NCI-H1694 treated with DMSO at 0.1 percent for 48 hours (cell line): ENCODE results near the gene RIC8A.

Experiments
- DNase-seq: peaks from one replicate; lab custom pipeline; 2025; lab: John Stamatoyannopoulos, UW

Gene RIC8A

DNA sequence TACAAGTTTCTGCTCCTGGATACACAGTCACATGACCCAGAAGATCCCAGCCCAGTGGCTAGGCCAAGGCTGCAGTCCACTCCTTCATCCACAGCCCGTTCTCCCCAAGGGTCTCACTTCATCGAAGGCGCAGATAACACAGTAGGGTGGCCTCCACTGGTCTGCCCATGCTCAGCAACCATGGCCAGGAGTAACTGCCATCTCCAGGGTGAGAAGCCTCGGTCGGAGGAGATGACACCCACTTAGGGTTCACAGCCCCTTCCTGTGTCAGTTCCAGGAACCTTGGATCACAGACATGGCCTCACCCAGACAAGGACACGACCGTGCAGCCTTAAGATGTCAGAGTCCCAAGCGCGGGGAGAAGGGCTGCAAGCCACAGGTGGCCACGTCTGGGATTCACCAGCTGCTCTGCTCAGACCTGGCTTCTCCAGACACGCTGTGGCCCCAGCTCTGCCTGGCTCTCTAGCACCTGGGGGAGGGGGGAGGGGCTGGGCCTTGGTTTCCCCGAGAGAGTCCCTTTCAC lies 2.9 kb upstream of the RIC8A start:
- DNase-seq = no peak

DNA sequence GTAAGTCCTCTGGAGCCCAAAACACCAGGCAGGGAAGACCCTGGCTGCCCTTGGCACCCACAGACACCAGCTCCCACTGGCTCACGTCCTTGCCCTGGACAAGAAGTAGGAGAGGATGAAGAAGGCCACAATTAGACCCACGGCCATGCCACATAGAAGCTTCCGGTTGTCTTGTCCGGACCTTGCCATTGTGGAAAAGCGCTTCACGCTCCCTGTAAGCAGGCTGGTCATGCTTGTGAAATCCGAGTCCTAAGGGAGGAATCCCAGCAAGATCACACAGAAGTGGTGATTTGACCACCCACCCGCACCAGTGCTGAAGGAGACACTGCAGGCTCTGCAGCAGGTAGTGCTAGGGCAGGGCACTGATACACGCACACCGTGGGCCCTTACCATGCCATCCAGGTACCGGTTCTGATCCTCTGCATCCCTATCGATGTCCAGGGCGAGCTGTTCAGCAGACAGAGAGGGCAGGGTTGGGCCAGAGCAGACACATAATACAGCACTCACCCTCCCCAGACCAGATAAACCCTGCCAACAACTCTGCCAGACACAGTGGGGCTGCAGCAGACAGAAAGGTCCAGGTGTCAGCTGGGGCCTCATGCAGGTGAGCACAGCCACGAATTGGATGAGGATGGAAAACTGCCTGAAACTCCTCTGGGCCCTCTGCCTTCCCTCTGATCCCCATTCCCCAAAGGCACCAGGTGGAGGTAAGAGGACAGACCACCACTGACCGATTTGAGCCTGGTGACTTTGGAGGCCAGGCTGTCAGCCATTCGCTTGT lies 2.1 kb upstream of the RIC8A start:
- DNase-seq = no peak

DNA sequence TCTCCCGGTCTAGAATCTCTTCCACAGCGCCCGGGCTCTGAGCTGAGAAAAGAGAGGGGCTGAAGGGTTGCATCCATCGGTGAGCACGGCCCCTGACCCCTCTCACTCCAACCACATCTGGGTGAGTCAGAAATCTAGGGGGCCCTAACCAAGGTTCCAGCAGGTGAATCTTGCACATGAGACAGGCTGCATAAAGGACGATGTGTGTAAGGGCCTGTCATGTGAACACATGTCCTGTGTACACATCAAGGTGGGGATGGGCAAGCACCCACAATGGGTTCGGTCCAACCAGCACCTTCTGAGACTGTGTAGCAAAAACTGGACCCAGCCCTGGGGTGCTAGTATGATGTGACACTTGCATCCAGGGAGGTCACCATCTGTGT lies 1.5 kb upstream of the RIC8A start:
- DNase-seq = no peak

DNA sequence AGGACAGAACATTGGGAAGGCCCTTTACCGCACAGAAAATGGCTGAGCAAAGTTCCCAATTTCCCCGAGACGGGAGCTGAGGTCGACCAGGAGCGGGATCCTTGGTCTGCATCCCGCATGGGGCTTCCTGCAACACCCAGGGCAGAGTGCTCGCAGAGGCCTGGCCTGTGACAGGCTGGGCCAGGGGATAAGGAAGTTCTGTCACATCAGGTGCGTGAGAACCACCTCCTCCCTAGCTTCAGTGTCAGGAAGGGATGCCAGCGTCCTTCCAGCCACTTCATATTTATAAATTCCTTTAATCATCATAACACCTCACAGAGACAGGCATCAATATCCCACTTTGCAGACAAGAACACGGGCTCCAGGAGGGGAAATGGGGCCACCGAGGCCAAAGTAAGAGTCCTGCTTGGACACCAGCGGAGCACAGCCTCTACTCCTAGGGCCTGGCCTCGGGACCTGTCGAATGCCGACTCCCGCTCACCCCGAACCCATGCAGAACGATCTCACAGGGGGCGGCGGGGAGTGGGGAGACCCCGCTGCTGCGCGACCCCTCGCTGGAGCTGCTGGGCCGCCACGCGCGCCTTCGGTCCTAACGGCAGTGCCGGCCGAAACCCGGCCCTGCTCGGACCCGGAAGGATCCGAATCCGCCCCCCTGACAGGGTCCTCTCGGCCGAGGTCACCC lies 841 bp upstream of the RIC8A start:
- no peak for DNase-seq

DNA sequence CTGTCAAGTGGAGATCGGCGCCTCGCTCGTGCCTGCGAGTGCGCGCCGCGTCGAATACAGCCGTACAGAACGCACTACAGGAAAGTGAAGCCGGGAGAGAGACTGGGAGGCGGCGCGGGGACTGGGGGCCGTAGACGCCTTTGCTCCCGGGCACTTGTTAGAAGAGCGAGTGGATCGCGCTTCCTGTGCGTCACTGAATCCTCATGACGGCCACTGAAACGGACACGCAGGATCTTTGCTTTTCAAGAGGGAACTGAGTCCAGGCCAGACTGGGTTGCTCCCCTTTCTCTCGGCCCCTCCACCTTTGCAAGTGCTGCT lies 314 bp downstream of the RIC8A start:
- no peak for DNase-seq

DNA sequence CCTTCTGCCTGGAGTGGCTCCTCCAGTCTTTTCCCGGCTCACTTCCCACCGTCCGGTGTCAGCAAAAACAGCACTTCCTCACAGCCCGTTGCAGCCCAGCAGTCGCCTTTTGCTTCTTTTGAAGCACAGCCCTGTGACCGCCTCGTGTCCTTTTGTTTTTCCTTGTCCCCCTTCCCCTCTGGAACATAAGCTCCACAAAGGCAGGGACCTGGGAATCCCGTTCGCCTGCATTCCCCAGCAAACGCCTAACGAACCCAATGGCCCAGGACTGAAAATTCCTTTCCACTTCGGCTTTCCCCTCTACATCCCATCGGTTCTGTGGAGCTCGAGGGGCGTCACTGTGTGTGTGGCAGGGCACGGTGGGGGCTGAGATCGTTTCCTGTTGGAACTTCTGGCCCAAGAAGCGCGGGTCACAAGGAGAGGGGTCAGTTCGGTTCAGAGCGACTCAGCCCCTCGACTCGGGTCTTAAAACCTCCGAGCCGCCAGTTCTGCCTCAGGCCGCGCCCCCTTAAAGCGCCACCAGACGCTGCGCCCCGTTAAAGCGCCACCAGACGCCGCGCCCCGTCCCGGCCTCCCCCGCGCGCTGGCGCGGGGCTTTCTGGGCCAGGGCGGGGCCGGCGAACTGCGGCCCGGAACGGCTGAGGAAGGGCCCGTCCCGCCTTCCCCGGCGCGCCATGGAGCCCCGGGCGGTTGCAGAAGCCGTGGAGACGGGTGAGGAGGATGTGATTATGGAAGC lies 841 bp downstream of the RIC8A start:
- peak; percentile 1 for DNase-seq

DNA sequence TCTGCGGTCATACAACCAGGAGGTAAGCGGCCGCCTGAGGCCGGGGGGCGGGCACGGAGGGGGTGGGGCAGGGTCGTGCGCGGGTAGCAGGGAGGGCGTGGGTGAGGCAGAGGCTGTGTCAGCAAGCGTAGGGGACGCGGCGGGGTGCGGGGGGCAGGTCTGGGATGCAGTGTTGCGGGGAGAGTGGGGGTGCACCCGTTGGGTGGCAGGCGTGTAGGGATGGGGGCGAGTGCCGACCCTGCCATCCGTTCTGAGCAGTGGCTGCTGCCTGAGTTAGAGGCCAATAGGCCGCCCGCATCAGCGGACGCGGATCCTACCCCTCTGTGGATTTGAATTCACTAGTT lies 1.4 kb downstream of the RIC8A start:
- no peak for DNase-seq

DNA sequence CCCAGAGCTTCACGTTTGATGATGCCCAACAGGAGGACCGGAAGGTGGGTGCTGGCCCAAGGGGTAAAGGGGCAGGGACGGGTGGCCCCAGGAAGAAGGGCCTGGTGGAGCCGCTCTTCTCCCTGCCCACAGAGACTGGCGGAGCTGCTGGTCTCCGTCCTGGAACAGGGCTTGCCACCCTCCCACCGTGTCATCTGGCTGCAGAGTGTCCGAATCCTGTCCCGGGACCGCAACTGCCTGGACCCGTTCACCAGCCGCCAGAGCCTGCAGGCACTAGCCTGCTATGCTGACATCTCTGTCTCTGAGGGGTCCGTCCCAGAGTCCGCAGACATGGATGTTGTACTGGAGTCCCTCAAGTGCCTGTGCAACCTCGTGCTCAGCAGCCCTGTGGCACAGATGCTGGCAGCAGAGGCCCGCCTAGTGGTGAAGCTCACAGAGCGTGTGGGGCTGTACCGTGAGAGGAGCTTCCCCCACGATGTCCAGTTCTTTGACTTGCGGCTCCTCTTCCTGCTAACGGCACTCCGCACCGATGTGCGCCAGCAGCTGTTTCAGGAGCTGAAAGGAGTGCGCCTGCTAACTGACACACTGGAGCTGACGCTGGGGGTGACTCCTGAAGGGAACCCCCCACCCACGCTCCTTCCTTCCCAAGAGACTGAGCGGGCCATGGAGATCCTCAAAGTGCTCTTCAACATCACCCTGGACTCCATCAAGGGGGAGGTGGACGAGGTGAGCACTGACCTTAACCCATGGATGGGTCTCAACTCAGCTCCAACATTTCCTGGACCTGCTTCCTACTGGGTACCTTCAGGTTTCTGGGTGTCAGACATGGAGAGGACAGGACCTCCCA lies 2.0 kb downstream of the RIC8A start:
- no peak for DNase-seq

DNA sequence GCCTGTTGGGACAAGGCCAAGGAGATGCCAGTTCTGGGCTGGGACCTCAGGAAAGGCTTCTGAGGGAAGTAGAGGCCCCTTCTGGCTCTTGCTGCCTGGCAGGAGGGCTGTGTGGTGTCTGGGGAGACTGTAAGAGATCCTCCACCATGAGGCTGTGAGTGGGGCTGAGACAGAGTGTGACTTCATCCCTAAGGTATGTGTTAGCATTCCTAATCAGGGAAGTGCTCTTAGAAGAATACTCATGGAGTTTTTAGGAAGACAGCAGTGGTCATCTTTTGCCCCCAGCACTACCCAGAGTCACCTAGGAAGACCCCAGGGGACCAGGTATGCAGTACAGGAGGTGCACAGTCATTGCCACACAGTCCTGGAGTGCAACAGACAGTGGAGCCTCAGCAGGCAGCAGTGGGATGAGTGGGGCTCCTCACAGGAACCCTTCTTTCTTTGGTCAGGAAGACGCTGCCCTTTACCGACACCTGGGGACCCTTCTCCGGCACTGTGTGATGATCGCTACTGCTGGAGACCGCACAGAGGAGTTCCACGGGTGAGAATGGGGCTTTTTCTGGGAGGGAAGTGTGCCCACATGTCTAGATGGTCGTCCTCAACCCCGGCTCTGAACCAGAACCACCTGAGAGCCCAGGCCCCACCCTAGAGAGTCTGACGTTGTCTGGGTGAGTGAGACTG lies 2.8 kb downstream of the RIC8A start:
- no peak for DNase-seq

DNA sequence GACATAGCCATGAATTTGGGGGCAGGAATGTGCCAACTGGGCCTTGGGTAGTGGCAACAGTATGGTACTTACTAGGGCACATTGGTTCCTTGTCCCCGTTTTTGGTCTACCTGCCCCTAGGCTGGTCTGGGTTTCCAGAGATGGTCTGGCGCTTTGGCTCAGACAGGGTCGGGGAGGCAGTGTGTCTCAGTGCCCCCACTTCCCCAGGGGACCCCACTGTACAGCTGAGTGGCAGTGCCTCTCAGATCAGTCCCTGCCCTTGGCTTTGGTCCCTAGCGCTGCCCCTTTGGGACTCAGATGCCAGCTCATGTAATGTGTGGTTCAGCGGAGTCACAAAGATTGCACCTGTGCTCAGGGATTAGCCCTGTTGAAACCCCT lies 3.3 kb downstream of the RIC8A start:
- no peak for DNase-seq

DNA sequence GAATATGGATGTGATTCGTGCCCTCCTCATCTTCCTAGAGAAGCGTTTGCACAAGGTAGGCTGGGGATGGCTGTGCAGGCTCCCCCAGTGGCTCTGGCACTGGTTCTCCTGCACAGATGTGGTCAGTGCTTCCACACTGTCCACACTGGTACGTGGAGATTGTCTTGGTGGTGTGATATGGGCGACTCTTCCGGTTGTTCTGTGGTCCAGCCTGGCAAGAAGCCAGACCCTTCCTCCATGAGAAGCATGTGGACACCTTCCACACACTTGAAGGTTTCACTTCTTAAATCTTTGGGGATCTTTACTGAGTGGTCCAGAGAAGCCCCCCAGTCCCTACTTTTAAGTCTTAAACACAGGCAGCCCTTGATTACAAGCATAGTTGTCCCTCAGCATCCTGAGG lies 3.8 kb downstream of the RIC8A start:
- no peak for DNase-seq

DNA sequence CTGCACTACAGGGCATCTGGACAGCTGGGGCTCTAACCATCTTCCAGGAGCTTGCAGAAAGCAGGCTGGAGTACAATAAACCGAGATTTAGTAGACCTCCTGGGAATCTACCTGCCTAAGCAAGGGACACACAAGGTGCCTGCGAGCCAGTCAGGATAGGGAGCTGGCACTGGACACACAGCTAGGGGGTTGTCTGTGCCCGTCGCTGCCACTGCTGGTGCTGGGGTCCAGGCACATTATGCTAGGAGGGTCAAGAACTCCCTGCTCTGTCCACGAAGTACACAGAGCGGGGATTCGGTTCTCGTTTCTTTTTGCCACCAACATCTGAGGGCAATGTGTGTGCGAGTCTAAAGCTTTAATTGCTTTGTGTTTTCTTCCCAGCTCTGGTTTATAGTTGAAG lies 4.2 kb downstream of the RIC8A start:
- no peak for DNase-seq

DNA sequence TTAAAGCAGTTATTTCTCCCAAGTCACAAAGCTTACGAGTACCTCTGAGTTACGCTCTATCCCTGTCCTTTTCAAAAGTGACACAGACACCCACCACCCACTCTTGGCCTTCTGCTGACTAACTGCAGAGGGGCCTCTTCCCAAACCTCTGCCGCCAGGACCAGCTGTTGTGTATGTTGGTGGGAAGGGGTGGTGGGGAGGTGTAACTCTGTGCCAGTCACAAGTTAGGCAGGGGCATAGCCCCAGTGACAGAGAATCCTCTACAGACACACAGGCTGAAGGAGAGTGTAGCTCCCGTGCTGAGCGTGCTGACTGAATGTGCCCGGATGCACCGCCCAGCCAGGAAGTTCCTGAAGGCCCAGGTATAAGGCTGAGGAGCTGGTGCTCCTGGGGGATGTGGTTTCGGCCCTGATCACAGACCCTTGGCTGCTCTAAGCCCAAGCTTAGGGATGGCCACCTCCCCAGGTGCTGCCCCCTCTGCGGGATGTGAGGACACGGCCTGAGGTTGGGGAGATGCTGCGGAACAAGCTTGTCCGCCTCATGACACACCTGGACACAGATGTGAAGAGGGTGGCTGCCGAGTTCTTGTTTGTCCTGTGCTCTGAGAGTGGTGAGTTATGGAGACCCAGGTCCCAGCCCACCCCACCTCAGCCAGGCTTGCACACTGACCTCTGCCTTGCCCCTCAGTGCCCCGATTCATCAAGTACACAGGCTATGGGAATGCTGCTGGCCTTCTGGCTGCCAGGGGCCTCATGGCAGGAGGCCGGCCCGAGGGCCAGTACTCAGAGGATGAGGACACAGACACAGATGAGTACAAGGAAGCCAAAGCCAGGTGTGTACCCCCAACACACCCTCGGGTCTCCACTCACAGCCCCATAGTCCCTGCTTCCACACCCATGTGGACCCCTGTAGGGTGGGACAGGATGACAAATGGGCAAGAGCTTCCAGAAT lies 4.9 kb downstream of the RIC8A start:
- no peak for DNase-seq

DNA sequence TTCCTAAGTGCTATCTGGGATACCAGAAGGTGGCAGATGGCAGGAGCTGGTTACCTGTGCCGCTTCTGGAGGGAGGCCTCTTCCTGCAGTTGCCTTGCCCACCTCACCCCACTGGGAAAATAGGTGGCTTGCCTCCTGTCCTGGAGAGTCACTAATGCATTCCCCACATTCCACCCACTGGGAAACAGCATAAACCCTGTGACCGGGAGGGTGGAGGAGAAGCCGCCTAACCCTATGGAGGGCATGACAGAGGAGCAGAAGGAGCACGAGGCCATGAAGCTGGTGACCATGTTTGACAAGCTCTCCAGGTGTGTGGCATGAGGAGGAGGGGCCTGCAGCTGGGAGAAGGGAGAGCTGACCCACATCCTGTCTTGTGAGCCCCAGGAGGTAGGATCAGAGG lies 5.6 kb downstream of the RIC8A start:
- no peak for DNase-seq

DNA sequence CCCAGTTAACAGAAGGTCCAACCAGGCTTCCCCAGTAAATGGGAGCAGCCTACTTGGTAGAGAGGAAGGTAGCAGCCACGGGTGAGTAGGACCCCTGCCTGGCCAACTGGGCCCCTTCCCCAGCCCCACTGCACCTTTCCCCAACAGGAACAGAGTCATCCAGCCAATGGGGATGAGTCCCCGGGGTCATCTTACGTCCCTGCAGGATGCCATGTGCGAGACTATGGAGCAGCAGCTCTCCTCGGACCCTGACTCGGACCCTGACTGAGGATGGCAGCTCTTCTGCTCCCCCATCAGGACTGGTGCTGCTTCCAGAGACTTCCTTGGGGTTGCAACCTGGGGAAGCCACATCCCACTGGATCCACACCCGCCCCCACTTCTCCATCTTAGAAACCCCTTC lies 6.6 kb downstream of the RIC8A start:
- DNase-seq = no peak

DNA sequence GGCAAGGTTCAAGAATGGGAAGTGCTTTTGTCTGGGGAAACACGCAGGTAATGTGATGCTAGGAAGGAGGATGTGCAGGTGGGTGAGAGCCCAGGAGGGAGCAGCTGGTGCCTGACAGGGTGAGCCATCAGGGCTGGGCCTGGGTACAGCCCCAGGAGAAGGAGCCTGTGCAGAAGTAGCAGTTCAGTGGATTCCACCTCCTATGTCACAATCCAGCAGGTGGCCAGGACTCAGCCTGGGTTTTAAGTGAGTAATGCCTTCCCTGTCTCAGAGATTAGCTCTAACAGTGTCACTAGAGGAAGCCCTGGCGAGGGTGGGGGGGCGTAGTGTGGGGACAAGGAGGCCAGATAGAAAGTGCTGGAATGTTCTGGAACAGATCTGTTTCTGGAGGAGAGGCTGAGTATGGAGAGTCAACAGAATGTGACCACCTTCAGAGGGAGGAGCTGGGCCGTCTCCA lies 8.1 kb downstream of the RIC8A start:
- DNase-seq = no peak

DNA sequence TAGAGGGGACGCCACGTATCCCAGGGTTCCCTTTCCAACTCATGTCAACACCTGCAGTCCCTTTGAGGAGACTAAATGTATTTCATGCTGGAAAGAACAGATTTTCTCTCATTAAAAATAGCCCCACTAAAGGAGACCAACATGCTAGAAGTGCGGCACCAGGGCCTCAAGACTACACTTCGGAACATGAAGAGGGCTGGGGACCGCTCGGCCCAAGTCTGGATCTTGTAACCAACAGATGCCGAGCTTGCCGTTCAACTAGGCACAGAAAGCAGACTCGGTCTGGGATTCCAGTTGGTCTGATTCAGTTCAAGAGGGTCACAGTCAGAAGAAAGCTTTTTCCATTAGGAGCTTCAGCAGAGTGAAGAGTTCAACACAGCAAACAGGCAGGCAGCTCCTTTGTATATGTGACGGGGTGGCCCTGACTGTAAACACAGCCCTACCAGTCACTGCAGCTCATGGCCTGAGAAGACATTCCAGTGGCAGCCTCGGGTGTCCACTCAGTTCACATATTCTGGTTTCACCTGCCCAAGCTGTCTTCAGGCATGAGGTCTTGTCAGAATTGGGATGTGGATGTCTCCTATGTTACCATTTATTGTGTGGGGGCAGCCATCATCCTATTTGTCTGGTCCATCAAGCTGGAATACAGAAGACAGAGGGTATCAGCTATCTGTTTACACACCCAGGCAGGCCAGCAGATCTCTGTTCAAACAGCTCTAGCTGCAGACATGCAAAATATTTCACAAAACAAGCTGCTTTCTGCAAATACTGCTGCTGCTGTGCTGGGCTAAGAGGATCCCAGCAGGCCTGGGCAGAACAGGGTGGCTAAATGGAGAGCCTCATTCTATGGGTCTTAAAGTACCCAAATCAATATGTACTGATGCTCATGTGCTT lies 8.8 kb downstream of the RIC8A start:
- DNase-seq = no peak

DNA sequence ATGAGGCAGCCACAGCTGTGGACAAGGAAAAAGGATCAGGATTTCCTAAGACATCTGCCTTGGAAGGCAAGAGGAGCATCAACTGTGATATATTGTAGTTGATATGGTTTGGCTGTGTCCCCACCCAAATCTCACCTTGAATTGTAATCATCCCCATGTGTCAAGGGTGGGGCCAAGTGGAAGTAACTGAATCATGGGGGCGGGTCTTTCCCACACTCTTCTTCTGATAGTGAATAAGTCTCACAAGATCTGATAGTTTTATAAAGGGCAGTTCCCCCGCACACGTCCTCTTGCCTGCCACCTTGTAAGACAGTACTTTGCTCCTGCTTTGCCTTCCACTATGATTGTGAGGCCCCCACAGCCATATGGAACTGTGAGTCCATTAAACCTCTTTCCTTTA lies 10.2 kb downstream of the RIC8A start:
- DNase-seq = no peak

DNA sequence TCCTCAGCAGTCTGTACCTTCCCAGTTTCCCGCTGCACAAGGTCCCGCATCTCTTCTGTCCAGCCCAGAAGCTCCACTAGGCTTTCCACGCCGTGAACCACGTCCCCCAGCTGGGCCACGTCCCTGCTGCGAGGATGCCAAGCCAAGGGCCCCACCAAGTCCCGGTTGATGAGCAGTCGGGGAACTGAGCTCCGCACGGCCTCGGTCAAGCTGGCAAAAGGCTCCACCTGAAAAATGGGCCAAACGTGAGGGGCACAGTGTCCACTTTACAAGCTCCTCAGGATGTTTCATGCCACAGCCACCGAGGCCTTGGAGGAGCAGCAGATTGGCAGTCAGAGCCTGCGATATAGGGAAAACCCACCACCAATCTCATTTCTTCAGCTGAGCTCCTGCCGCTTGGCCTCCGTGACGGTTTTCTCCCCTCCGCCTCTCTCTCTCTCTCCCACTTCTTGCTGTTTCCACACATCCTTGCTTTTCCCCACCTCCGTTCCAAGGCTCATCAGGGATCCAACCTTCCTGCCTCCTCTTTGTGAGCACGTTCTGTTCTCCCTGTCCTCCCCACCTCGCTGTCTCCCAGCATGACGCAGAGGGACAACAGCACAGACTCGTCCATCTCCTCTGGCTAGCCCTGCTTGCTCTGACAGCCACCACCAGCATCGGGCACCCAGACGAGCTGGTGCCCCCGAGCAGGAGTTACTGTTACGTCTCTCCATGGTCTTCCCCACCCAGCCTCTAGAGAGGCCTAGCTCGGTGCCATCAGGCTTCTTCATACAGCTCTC lies 11.5 kb downstream of the RIC8A start:
- no peak for DNase-seq
